ENCODE data around the gene KCNJ16.

The KCNJ16 gene

DNA sequence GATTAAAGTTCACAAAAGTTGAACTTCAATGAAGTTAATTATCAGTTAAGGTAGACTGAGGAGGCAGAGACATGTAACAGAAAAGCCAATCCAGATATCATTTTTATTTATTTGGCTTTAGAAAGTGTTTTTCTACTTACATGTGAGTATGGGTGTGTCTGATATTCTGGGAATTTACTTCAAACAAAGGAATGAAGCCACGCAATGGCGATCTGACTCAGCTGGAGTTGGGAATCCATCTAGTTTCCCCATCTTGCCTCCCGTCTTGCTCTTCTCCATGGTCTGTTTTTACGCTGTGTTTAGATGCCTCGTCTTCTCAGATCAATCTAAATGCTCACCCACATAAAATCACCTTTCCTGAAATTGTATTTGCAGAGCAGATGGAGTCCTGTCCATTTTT is 1.7 kb upstream of the KCNJ16 start:
- TF ChIP-seq, protein P1, sequence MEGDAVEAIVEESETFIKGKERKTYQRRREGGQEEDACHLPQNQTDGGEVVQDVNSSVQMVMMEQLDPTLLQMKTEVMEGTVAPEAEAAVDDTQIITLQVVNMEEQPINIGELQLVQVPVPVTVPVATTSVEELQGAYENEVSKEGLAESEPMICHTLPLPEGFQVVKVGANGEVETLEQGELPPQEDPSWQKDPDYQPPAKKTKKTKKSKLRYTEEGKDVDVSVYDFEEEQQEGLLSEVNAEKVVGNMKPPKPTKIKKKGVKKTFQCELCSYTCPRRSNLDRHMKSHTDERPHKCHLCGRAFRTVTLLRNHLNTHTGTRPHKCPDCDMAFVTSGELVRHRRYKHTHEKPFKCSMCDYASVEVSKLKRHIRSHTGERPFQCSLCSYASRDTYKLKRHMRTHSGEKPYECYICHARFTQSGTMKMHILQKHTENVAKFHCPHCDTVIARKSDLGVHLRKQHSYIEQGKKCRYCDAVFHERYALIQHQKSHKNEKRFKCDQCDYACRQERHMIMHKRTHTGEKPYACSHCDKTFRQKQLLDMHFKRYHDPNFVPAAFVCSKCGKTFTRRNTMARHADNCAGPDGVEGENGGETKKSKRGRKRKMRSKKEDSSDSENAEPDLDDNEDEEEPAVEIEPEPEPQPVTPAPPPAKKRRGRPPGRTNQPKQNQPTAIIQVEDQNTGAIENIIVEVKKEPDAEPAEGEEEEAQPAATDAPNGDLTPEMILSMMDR (conservative IDR thresholded peaks at IDR 0.05; ENCODE audit: low read depth) = no peak
- DNase-seq (ENCODE audit: low spot score) = no peak
- H3K27ac ChIP-seq = no peak overlapping the region
- CTCF ChIA-PET = no interaction called here
- POLR2A ChIA-PET (ENCODE audit: low non-redundant PET) = no interaction called here

DNA sequence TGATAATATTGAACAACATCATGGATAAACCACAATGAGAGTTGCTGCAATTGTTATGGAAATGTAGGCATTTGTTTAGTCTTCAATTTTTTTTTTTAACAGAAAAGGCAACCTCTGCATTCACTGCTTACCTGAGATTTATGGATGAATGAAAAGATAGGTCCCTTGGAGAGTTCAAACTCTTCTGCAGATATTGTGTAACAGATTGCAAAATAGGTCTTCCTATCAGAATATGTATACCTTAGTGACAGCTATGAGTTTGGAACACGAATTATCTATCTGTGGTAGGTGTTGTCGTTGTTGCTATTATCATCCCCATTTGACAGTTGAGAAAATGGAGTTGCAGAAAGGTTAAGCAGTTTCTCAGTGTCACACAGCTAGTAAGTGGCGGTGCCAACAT is 1.2 kb upstream of the KCNJ16 start:
- TF ChIP-seq, protein P1 (conservative IDR thresholded peaks at IDR 0.05; ENCODE audit: low read depth) = no peak
- ChIA-PET CTCF (no interaction called here), POLR2A (ENCODE audit: low non-redundant PET) (no interaction called here)
- H3K27ac ChIP-seq = no peak overlapping the region
- no peak for DNase-seq (ENCODE audit: low spot score)

DNA sequence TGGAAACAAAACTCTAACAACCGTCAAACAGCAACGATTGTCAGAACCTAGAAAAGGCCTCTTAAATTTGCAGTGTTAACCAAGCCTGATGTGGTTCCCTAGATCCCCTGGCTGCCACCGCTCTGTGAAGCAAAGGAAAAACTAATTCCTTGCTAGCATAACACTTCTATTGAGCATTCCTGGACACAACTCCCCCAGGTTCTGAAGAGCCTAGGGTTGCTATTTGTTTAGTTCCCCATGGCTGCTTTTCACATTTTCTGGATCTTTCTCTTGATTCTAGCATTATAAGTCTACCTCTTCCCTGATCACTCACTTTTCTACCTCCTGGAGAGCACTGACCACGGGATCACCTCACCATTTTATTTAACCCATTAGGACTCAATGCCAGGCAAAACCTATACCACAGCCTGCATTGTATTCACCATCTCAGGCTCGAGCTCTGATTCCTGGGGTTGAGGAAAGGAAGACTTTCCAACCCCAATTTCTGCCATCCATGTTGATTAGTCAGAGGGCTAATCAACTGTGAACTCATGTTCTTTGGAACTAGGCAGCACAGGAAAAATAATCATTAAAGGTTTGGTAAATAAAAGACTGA is 692 bp upstream of the KCNJ16 start:
- ChIA-PET POLR2A (ENCODE audit: low non-redundant PET) (no interaction called here), CTCF (no interaction called here)
- no peak overlapping the region for H3K27ac ChIP-seq
- TF ChIP-seq, protein P1 (conservative IDR thresholded peaks at IDR 0.05; ENCODE audit: low read depth) = no peak
- DNase-seq (ENCODE audit: low spot score) = no peak

DNA sequence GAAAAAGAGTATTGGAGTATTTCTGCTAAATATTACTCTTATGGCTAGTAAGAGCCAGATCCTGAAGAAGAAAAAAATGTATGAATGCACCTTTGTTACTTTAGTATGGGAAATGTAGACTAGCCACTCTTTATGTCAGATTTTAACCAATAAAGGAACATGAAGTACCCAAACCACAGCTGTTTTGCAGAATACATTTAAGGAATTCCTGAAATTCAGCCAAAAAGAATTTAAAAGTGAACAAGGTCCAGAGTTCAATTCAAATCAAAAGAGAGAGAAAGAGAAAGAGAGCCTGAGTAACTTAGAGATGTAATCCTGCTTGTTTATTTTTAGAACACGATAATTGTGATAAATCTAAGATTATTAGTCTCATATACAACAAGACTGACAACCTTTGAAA is 1.2 kb downstream of the KCNJ16 start:
- CTCF ChIA-PET = no interaction called here
- TF ChIP-seq, protein P1 (conservative IDR thresholded peaks at IDR 0.05; ENCODE audit: low read depth) = no peak
- no peak overlapping the region for H3K27ac ChIP-seq

DNA sequence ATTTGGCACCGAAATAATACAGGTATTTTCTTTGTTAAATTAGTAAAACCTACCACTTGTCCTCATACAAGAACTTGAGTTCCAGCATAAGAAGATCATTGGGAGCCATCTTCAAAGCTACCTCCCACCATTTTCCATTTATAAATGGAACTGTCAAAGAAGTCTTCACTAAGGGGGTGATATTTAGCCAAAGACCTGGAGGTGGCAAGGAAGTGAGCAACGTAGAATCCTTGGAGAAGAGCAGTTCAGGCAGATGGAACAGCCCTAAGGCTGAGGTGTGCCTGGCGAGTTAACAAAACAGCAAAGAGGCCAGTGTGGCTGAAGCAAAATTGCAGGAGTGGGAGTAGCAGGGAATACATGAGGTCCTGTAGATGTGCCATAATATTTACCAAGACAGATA is 1.8 kb downstream of the KCNJ16 start:
- CTCF ChIA-PET = interaction anchor here (0.6 kb wide), 1 partner anchor 1966 kb away, joined by 8 read pairs; no protein-coding TSS in a partner anchor
- POLR2A ChIA-PET (ENCODE audit: low non-redundant PET) = no interaction called here
- H3K27ac ChIP-seq = no peak overlapping the region
- TF ChIP-seq, protein P1 (conservative IDR thresholded peaks at IDR 0.05; ENCODE audit: low read depth) = no peak
- no peak for DNase-seq (ENCODE audit: low spot score)

More for the DNA sequence above, 1.2 kb downstream of the KCNJ16 start:
- POLR2A ChIA-PET (ENCODE audit: low non-redundant PET) = no interaction called here
- DNase-seq (ENCODE audit: low spot score) = no peak

DNA sequence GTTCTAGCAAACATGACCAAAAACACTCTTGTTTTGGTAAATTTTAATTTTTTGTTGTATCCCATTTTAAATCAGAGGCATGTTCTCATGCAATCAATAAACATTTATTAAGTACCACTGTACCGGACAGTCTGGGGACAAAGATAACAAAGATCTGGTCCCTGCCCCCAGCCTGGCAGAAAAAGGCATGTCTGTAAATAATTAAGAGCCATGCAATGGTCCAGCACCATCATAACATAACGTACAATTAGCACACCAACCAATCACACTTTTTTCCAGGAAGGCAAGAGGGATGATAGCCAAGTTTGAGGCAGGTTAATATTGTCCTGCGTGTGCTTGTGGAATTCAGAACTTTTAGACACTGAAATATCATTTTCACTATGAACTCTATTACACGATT is 3.5 kb downstream of the KCNJ16 start:
- TF ChIP-seq, protein P1 (conservative IDR thresholded peaks at IDR 0.05; ENCODE audit: low read depth) = no peak
- POLR2A ChIA-PET (ENCODE audit: low non-redundant PET) = no interaction called here
- CTCF ChIA-PET = no interaction called here
- DNase-seq (ENCODE audit: low spot score) = no peak
- H3K27ac ChIP-seq = no peak overlapping the region
